HTERT RPE-1 (cell line): ENCODE data around the gene ADSS1.

ENCODE experiments used
- in situ Hi-C: fragments of 300-500 bp; cut with MboI; formaldehyde crosslinking; loops from 4 replicates; pipeline ENCODE4 v1.14.3; 2020; ENCODE audit warnings: low sequenced_read_pairs

Gene ADSS1

DNA sequence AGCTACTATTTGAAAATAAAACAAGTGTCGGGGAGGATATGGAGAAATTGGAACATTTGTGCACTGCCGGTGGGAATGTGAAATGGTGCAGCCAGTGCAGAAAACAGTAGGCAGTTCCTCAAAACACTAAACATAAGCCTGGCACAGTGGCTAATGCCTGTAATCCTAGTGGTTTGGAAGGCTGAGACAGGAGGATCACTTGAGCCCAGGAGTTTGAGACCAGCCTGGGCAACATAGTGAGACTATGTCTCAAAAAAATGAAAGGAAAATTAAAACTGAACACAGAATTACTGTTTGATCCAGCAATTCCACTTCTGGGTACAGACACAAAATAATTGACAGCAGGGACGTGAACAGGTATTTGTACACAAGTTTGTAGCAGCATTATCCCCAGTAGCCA lies 41.5 kb downstream of the ADSS1 start:
- in situ Hi-C loops, result no loop called here

DNA sequence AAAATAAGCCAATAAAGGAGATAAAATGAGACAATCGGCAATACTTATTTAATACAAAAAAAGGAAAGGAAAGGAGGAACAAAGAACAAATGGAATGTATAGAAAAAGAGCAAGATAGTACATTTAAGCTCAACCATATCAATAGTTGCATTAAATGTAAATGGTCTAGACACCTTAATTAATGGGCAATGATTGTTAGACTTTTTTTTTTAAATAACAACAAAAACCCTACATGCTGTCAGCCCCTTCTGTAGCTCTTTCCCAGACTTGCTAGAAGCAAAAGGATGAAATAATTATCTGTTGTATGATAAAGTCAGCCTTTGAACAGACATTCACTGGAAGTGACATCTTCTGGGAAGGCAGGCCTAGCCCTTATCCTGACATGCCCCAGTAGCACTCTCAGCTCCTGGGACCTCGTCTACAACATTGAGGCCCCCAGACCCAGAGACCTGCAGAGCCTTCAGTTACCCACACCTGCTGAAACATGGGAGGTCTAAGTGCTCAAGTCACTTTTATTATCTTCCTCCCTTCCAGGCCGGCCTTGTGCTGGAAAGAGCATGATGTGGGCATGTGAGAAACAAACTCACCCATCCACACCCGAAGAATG lies 42.3 kb downstream of the ADSS1 start:
- in situ Hi-C loops, result no loop called here

DNA sequence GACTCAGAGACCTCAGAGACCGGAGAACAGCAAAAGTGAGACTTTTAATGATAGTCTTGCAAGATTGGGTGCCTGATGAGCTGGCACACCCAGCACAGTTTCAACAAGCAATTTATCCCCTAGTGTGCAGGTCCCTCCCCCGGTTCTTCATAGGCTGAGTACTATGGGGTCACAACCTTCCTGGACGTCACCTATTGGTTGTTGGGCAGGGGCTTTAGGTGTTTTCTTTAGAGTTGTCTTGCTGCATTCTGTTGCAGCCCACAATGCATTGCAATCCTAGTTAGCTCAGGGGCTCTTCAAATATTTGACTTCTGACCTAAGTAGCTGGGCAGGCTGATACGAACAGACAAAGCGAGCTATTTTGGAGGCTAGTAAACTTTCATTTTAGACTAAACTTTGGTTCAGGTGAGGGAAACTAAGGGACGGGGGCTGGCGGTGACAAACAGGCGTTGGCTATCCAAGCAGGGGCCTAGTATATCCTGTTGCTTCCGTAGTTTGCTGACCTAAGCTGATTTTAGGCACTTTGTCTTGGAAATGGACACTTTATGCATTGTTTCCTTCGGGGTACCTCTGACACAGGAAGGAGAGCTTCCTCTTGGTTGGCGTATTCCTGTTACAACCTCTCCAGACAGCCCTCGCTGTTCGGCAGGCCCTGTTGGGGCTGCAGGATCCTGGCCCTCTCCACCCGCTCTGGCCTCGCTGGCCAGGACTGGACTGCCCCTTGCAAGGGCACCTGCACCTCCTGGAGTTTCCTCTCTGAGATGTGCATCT lies 43.0 kb downstream of the ADSS1 start:
- in situ Hi-C loops, result no loop called here

DNA sequence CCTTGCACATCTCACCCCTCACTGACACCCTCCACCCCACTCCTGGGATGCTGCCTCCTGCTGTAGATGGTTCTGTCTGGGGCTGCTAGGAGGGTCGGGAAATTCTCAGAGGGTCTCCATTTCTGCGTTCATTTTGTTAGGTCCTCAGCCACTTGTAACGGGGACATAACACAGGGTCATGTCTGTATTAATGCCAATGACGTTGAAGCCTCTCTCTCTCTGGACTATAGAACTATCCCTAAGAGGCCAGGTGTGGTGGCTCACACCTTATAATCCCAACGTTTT lies 43.5 kb downstream of the ADSS1 start:
- in situ Hi-C loops, result no loop called here

DNA sequence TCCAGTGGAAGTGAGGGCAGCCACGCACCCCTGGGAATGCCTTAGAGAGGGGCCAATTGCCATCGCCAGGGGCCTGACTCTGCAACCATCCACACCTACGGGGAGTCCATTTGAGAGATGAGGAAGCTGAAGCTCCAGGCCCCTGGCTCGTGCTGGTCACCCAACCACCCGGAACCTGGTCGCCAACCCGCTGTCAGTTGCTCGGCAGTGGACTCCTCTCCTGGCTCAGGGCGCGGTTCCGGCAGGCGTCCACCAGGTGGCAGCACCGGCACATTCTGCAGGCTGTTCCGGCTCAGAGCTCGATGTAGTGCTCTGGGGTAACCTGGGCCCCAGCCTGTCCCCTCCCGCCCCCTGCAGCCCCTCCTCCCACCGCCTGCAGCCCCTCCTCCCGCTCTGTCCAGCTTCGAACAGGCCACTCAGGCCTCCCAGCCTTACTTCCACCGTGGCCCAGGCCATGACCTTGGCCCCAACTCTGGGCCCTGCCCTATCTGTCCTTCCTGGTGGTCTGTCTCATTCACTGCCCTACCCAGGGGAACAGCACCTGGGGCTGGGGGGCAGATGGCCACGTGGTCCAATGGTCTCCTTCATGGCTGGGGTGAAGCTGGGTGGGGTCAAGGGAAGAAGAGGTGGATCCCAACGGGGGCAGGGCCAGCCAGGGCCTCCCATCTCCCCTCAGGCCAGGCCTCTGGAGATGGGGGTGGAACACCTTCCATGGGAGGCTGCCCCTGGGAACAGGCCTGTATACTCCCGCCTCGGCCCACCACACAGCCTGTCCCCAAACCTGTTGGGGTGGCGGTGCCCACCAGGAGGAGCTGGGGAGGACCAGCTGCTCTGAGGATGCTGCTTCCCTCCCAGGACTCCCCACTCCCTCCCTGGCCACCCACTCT lies 44.7 kb downstream of the ADSS1 start:
- in situ Hi-C loops, result no loop called here

DNA sequence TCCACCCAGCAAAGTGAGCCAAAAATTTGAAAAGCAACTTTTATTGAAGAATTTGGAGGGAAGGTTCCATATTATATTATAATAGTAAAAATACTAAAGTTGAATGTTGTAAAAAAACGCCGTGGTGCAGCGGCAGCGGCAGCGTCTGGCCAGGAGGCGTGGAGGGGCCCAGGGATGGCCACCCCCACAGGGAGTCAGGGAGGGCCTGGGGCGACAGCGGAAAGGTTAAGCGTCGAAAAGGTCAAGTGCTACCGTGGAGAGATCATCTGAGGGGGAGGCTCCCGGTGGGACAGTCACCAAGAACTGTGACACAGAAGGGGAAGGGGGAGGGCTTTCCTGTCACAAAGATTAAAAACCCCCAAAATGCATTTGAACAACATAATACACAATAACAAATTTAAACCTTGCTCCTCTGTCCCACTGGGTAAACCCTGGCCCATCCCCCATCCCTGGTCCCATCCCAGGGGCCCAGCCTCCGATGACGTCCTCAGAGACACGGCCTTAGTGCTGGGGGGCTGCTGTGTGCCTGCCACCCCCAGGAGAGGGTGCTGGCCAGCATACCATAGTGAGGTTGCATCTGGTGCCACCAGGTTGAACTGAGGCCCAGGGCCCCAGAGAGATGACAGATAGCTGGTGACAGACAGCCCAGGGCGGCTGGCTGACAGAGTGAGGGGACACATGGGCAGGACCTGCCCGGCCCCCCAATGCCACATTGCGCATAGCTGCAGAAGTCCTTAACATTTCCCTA lies 45.5 kb downstream of the ADSS1 start:
- in situ Hi-C loops, result no loop called here

DNA sequence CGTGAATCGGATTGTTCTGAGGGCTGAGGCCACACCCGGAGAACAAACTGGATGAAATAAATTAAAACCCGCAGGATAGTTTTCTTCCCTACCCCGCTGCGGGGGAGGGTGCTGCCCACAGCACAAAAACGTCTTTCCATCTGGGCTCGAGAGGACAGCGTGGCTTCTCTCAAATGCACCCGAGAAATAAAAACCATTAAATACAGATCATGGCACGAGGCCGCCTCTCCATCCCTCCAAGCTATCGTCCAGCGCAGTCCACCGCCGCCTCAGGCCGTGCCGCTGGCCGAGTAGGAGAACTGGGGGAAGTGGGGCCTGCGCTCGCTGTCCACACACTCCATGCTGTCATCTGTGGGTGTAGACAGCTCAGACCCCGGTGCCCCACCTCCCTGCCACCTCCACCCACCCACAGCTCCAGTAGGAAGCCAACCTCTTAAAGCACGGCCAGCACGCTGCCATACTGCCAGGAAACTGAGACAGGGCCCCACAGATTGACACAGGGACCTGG lies 46.1 kb downstream of the ADSS1 start:
- in situ Hi-C loops, result no loop called here

DNA sequence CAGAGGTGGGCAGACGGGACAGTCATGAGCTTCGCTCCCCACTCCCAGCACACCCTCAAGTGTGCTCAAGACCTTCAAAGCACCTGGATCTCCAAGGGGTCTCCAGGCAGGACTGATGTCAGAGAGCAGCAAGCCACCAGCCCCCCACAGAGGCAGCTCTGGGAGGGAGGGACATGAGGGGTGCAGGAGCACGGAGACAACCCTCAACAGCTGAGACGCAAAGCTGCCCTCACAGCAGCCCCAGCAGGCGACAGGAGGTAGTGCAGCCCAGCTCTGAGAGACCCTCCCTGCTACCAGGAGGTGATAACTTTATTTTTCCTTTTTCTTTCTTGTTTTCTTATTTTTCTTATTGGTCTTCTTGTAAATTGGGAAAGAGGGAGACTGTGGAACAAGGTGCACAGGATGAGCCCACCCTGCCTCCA lies 46.8 kb downstream of the ADSS1 start:
- in situ Hi-C loops, result no loop called here

DNA sequence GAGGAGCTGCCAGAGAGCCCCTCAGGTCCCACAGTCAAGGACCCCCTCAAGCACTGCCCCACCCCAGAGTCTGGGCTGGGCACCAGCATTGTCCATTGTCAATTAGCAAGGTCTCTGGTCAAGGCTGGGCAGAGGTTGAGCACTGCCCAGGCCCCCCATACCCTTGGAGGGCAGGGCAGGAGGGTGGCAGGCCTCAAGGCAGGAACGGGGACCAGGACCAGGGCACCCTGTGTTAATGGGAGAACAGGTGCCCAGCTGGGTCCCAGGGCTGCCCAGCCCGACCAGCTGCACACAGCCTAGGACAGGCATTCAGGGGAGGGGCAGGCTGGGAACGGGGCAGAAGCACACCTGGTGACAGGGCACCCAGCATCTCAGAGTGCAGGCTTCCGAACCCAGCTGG lies 47.3 kb downstream of the ADSS1 start:
- in situ Hi-C loops, result no loop called here

DNA sequence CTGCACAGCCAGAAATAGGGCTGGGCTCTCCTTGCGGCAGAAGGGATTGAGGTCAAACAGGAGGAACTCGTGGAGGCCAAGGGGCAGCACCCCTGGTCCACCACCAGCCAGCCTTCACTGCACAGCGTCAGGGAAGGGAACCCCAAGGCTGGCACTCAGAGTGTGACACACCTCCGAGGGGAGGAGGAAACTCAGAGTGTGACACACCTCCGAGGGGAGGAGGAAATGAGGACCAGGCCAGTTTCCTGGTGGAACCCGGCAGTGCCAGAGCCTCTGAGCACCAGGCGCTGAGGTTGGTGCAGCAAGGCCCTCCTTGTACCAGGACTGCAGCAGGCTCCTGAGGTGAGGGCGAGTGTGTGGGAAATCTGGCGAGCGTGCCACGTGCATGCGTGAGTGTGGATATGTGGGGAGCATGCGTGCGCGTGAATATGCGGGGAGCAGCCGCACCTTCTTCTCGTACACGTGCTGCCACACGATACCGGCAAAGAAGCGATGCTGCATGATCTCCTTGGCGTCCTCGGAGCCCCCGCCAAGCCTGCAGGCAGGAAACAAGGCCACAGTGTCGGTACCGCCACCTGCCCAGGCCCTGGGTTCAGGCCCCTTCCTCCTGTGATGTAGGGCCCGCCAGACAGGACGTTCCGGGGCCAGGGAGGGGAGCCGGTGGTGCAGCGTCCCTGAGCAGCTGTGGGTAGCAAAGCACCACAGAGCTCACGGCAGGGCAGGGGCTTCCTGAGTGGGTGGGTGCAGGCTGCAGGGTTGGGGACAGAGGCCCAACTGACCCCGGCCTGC lies 48.1 kb downstream of the ADSS1 start:
- in situ Hi-C loops, result no loop called here

DNA sequence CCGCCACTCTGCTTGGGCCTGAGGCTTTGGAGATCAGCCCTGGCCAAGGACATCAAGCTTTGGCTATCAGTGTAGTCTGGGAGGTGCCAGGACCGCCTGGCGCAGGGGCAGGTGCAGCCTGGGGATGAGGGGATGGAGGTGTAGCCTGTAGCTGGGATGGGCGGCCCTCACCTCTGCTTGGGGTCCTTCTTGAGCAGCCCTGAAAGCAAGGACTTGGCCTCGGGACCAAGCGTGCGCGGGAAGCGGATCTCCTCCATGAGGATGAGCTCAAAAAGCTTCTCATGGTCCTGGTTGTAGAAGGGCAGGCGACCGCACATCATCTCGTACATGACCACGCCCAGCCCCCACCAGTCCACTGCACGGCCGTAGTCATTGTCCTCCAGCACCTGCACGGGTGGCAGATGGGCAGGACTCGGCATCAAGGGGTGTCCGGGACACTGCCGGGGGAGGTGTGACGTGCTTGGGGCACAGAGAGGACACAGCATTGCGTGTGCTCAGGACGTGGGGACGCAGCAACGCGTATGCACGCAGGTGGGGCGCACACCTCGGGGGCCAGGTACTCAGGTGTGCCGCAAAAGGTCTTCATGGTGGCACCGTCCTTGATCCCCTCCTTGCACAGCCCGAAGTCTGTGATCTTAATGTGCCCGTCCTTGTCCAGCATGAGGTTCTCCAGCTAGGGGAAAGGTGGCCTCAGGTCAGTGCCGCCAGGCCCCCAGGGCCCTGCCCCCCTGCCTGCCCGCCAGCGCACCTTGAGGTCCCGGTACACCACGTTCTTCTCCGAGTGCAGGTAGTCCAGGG lies 48.9 kb downstream of the ADSS1 start:
- in situ Hi-C loops, result no loop called here

DNA sequence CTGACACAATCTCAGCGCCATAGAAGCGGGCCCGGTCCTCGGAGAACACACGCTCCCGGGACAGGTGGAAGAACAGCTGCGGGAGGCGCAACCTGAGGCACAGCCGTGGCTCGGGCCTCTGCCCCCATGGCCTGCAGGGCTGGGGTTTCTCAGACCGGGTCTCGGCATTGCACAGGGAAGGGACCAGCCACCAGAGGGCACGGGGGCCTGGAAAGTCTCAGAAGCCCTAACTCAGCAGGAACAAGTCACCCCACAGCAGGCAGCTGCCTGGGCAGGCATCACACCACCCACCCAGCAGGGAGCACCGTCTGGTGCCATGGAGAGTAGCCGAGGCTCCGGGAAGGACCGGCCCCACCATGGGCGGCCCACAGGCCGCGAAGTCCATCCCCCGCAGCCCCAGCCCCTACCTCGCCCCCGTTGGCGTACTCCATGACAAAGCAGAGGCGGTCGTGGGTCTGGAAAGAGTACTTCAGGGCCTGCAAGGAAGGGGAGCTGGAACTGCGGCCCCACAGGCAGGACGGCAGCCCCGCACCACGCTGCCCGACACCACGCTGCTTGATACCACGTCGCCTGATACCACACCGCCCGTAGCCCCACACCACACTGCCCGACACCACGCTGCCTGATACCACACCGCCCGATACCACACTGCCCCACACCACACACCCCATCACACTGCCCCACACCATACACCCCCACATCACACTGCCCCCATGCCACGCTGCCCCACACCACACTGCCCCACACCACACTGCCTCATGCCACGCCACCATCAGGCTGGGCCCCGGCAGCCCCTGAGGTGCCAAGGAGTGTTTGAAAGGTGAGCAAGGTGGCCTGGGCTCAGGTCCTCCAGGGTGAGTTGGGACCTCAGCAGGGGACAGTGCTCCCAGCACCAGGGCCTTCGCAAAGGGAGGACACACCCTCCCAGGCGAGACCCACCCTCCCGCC lies 49.8 kb downstream of the ADSS1 start:
- in situ Hi-C loops, result no loop called here

DNA sequence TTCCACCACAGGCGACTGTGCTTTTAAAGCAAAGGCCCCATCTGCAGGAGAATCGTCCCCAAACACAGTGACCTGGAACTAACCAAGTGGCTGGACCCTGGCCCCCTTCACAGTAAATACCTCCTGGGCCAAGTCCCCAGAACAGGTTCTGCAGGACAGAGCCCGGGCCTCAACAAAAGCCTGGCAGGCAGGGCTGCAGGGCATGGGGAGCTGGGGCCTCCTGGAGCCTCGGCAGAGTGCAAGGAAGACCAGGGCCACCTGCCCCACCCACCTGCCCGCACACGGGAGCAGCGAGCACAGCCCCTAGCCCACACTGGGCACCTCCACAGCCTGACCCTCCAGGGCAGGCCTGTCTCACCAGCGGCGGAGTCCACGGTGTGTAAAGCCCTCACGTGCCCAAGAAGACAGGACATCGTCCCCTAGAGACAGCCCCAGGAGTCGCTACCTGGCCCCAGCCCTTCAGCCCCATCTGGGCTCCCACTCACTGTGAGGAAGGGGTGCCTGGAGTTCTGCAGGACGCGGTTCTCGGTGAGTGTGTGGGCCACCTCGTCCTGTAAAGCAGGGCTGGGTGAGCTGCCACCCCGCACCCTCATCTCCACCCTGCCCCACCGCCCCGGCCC lies 50.5 kb downstream of the ADSS1 start:
- in situ Hi-C loops, result no loop called here

DNA sequence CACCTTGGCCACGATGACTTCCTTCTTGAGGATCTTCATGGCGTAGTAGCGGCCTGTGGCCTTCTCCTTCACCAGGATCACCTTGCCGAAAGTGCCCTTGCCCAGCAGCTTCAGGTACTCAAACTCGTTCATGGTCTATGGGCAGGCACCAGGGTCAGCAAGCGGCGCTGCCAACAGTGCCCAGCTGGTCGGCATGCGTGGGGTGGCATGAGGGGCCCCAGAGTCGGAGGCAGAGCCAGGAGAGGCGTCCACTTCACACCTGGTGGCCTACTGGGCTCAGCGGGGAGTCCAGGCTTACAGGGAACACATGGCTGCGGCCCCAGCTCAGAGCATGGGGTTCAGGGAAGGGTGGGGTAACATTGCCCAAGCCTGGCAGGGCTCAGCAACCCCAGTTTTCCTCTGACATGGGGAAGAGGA lies 51.1 kb downstream of the ADSS1 start:
- in situ Hi-C loops, result no loop called here

DNA sequence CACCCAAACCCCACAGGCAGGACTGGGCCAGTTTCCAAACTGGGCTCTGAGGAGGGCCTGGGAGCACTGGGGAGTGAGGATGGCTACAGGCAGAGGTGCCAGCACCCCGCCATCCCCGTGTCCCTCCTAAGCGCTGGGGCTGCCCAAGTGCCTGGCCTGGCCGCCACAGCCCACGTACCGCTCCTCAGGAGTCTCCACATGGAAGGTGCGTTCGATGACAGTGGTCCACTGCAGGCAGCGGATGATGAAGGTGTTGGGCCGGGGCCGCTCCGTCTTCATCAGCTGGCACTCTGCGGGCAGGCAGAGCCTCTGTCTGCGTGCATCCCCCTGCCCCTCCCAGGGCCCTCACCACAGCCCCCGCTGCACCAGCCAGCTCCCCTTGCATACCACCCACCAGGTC lies 52.5 kb downstream of the ADSS1 start:
- in situ Hi-C loops, result no loop called here

DNA sequence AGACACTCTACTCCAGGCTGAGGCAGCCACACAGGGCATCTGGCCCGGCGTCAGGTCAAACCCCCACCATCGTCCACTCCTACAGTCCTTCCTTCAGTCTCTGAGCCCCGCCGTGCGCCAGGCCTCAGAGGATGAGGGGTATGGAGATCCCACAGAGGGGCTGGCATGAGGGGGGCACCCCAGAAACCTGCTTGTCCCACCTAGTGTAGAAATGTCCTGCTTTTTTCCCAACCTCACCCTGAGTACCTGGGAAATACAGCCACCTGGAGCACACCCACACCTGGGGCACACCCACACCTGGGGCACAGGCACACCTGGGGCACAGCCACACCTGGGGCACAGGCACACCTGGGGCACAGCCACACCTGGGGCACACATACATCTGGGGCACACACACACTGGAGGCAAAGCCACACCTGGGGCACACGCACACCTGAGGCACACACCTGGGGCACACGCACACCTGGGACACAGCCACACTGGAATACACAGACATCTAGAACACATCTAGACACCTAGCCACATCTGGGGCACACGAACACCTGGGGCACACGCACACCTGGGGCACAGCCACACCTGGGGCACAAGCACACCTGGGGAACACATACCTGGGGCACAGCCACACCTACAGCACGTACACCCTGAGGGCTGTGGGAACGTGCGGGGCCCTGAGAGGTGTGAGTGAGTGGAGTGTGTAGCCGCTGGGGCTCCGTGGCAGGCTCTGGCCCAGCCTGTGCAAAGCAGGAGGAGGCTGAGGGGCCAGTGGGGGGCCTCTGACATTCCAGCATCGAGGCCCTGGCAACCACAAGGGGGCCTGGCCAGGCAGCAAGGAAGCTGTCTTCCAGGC lies 53.2 kb downstream of the ADSS1 start:
- in situ Hi-C loops, result no loop called here

DNA sequence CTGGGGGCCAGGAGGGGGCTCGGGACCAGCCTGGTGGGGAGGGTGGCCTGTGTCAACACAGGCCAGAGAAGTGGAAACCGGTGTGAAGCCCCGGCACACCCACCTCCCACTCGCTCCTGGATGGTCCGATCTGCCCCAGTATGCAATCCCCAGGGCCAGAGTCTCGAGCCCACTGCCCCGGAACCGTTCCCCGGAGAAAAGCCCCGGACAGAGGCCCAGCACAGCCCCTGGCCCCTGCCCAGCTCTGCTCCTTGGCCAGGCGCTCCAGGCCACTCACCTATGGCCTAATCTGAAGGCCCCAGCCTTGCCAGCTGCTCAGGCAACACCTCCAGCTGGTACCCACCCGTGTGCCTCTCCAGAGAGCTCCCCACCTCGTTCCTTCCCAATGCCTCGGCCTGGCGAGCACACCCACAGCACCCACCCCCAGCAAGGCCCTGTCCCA lies 53.8 kb downstream of the ADSS1 start:
- in situ Hi-C loops, result no loop called here
